Esophagus muscularis mucosa (tissue), 4 donors: ENCODE measurements around the gene CYBA. TPM values are rescaled to one million over a fixed set of nuclear protein-coding genes. Genes with fewer than 3 reads are reported as not detected.
A peak's percentile ranks its signal among the peaks of the same experiment; 100 is the strongest.

Source experiments
- DNase-seq: peaks from one replicate; pipeline ENCODE4 v3.0.0-alpha.2; 2017; ENCODE audit errors: extremely low spot score
- H3K27ac ChIP-seq, 4 donors: fragments of 200-600 bp; sonication (generic); replicated peaks in 1 of 4; 1 replicate in 3 of 4; 2 replicates in 1 of 4; pipeline ENCODE4 v1.5.1; 2016 to 2019; ENCODE audit warnings: mild to moderate bottlenecking in 1 of 4
- H3K27me3 ChIP-seq, 4 donors: fragments of 200-600 bp; sonication (generic); one replicate each; pipeline versions ENCODE4 v1.5.1 to v1.6.0; 2016 to 2019
- H3K36me3 ChIP-seq, 4 donors: fragments of 200-600 bp; sonication (generic); one replicate each; pipeline ENCODE4 v1.5.1; 2016 to 2019
- H3K4me1 ChIP-seq, 4 donors: fragments of 200-600 bp; sonication (generic); one replicate each; pipeline ENCODE4 v1.5.1; 2016 to 2019
- H3K4me3 ChIP-seq, 4 donors: fragments of 200-600 bp; sonication (generic); 1 replicate in 2 of 4; 2 replicates in 2 of 4; pipeline ENCODE4 v1.5.1; 2016 to 2019; ENCODE audit warnings: mild to moderate bottlenecking in 4 of 4, moderate library complexity in 1 of 4
- H3K9me3 ChIP-seq, 4 donors: fragments of 200-600 bp; sonication (generic); 1 replicate in 3 of 4; 2 replicates in 1 of 4; pipeline ENCODE4 v1.5.1; 2016 to 2019
- EP300 ChIP-seq: sonication (generic); formaldehyde crosslinking; IDR thresholded peaks from one replicate; pipeline ENCODE4 v1.6.1; 2017; ENCODE audit warnings: antibody characterized with exemption
- POLR2A ChIP-seq: fragments of 450-650 bp; IDR thresholded peaks from one replicate; pipeline ENCODE4 v1.6.1; 2017; ENCODE audit warnings: antibody characterized with exemption, moderate library complexity, mild to moderate bottlenecking, low read depth
- POLR2AphosphoS5 ChIP-seq, 2 donors: sonication (generic); formaldehyde crosslinking; IDR thresholded peaks; one replicate each; pipeline ENCODE4 v1.6.1; 2017; ENCODE audit warnings: antibody characterized with exemption in 2 of 2
- WGBS: methylation state at CpG from one replicate; pipeline ENCODE4 v1.1.5; 2018; 5-methylcytosine and 5-hydroxymethylcytosine counted together
- intact Hi-C: fragments of 100-400 bp; cut with DNase I; formaldehyde crosslinking; loops from one replicate; pipeline ENCODE4 v1.15.1; 2023
- total RNA-seq, 4 donors: library from RNA; depleted of rRNA; stranded (reverse); fragments of >200 nt; gene quantifications; one replicate each; pipeline versions ENCODE4 v1.1.0 to v1.2.1, GENCODE V29; 2016
- TF ChIP-seq, protein P1 (sequence below), 3 experiments: fragments of 200-600 bp in 2 of 3; fragments of 450-650 bp in 1 of 3; sonication (generic) in 2 of 3; IDR thresholded peaks; one replicate each; pipeline ENCODE4 v1.5.1; 2017 to 2019; ENCODE audit warnings: antibody characterized with exemption in 3 of 3, mild to moderate bottlenecking in 2 of 3, moderate library complexity in 1 of 3

The CYBA gene
- total RNA-seq, 4 donors from 2014 or later = 46.5 to 156 (median 99.2) TPM

DNA sequence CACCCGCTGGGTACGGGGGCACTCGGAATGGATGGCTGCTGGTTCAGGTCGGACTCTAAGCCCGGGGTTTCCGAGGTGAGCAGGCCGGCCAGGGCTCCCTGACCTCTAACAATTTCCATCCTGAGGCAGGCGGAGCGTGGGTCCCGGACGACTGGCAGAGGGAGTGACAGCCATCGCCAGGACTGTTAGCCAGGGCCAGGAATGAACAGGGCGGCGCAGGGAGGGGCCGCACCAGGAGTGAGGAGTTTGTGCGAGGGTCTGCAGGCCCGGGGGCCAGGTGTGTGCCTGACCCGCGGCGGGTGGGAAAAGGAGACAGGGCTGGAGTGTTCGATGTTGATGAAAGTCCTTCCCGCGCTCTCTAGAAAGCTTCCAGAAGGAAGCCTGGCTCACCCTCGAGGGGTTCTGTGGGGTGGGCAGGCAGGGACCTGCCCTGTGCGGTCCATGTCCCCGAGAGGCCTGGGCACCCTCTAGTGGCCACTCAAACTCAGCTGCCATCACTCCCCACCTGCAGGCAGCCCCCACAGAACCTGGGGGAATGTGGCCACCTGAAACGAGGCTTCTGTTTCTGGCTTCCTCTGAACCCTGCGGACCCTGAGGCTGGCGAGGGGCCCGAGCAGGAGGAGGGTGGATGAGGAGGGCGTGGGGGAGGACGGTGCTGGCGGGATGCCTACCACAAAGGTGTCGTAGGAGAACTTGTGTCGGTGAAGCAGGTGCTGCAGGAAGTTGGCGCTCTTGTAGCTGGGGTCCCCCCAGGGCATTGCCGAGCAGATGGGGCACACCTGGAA lies 47.2 kb upstream of the CYBA start:
- H3K4me1 ChIP-seq = peaks cover 22 to 33% (median 32%) of the 10 kb centered on the region in 4 donors
- no peak overlapping the region for H3K4me3 ChIP-seq
- no peaks in the 10 kb centered on the region for H3K9me3 ChIP-seq
- DNase-seq = no peak
- intact Hi-C loops = no loop called here
- H3K36me3 ChIP-seq = peaks cover 19 to 74% (median 60%) of the 10 kb centered on the region in 4 donors
- 86% methylated on average over 37 of the region's 37 CpGs for WGBS
- peaks cover 0 to 4% (median 0%) of the 10 kb centered on the region in 4 donors for H3K27me3 ChIP-seq
- no peak overlapping the region for H3K27ac ChIP-seq
- TF ChIP-seq, protein P1, sequence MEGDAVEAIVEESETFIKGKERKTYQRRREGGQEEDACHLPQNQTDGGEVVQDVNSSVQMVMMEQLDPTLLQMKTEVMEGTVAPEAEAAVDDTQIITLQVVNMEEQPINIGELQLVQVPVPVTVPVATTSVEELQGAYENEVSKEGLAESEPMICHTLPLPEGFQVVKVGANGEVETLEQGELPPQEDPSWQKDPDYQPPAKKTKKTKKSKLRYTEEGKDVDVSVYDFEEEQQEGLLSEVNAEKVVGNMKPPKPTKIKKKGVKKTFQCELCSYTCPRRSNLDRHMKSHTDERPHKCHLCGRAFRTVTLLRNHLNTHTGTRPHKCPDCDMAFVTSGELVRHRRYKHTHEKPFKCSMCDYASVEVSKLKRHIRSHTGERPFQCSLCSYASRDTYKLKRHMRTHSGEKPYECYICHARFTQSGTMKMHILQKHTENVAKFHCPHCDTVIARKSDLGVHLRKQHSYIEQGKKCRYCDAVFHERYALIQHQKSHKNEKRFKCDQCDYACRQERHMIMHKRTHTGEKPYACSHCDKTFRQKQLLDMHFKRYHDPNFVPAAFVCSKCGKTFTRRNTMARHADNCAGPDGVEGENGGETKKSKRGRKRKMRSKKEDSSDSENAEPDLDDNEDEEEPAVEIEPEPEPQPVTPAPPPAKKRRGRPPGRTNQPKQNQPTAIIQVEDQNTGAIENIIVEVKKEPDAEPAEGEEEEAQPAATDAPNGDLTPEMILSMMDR (IDR thresholded peaks at IDR 0.05) = peak in 1 of 3 experiments; percentile 9
- TF ChIP-seq POLR2AphosphoS5 (IDR thresholded peaks at IDR 0.05) (no peak), POLR2A (no peak), EP300 (no peak)

DNA sequence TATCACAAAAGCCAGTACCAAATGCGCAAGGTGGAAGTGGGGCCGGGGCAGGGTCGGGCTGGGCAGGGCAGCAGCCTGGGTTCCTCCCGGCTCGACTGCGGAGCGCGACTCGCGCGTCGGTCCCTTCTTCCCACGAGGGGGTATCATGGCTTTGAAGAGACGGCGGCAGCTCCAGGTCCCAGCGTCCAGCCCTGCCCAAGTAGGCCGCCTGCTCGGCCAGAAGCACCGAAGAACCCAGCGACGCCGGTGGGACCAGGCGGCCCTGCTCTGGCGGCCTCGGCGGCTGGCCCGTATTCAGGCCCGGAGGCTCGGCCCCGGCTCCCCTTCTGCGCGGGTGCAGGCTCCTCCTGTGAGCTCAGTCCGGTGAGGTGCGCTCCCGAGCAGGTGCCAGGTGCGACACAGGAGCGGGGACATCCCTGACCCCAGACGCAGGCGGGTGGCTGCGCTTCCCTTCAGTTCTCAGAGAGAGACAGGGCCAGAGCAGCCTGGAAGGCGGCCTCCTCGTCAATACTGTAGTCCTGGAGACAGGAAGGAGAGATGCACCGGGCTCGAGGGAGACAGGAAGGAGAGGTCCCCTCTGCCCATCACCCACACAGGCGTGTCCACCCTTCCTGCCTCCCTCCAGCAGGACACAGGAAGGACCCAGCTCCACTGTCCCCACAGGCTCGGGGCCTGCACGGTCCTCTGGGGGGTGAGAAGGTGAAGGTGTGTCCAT lies 46.4 kb upstream of the CYBA start:
- 87% methylated on average over 18 of the region's 47 CpGs for WGBS
- TF ChIP-seq POLR2A (no peak), POLR2AphosphoS5 (IDR thresholded peaks at IDR 0.05) (no peak), EP300 (no peak)
- Histone ChIP-seq H3K27me3 (peaks cover 0 to 10% (median 0%) of the 10 kb centered on the region in 4 donors), H3K4me1 (peaks cover 17 to 26% (median 25%) of the 10 kb centered on the region in 4 donors), H3K9me3 (no peaks in the 10 kb centered on the region), H3K36me3 (peaks cover 19 to 67% (median 56%) of the 10 kb centered on the region in 4 donors), H3K27ac (no peak overlapping the region), H3K4me3 (no peak overlapping the region)
- intact Hi-C loops = no loop called here
- no peak for DNase-seq

DNA sequence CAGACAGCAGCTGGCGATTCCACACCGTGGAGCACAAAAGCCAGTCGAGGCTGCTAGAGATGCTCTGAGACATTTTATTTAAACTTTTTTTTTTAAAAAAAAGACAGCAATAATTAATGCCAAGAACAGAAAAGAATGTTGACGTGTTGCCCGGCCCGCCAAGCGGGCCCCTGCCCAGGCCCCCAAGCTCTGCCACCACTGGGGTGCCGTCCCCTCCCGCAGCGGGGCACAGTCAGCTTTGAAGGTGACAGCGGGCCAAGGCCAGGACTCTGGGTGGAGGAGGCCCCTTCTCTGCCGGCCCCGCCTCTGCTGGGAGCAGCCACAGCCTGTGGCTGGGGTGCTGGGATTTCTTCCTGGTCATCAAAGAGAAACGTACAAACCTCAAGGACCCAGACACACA lies 45.6 kb upstream of the CYBA start:
- Histone ChIP-seq H3K27ac (no peak overlapping the region), H3K27me3 (peaks cover 0 to 18% (median 0%) of the 10 kb centered on the region in 4 donors), H3K4me1 (peaks cover 9 to 19% (median 17%) of the 10 kb centered on the region in 4 donors), H3K36me3 (peaks cover 19 to 64% (median 53%) of the 10 kb centered on the region in 4 donors), H3K9me3 (no peaks in the 10 kb centered on the region), H3K4me3 (no peak overlapping the region)
- intact Hi-C loops = no loop called here
- 86% methylated on average over 11 of the region's 14 CpGs for WGBS
- TF ChIP-seq POLR2AphosphoS5 (IDR thresholded peaks at IDR 0.05) = no peak
- no peak for TF ChIP-seq POLR2A
- no peak for TF ChIP-seq EP300
- TF ChIP-seq, protein P1 (IDR thresholded peaks at IDR 0.05) = no peak
- no peak for DNase-seq

DNA sequence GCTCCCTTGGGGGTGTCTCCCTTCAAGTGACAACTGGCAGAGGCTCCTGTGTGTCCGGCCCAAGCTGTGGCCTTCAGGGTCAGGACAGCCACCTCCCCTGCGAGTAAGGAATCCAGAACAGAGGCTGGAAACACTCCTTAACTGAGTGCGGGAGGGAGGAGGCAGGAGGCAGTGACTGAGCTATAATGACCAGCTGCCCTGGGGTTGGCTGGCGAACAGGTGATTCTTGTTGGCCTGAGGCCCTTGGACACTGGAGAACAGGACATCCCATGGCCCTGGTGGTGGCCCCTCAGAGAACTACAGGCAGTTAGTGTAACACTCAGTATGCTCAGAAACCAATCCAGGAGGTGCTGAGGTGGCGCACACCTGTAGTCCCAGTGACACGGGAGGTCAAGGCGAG lies 44.9 kb upstream of the CYBA start:
- Histone ChIP-seq H3K4me1 (peaks cover 5 to 12% (median 10%) of the 10 kb centered on the region in 4 donors), H3K27ac (no peak overlapping the region), H3K27me3 (peaks cover 0 to 25% (median under 1%) of the 10 kb centered on the region in 4 donors), H3K4me3 (no peak overlapping the region), H3K36me3 (peaks cover 19 to 59% (median 50%) of the 10 kb centered on the region in 4 donors), H3K9me3 (no peaks in the 10 kb centered on the region)
- no peak for DNase-seq
- 89% methylated on average over 7 of the region's 7 CpGs for whole genome bisulfite sequencing
- TF ChIP-seq POLR2A (no peak), POLR2AphosphoS5 (IDR thresholded peaks at IDR 0.05) (no peak), EP300 (no peak)
- TF ChIP-seq, protein P1 (IDR thresholded peaks at IDR 0.05) = no peak
- intact Hi-C loops = no loop called here

DNA sequence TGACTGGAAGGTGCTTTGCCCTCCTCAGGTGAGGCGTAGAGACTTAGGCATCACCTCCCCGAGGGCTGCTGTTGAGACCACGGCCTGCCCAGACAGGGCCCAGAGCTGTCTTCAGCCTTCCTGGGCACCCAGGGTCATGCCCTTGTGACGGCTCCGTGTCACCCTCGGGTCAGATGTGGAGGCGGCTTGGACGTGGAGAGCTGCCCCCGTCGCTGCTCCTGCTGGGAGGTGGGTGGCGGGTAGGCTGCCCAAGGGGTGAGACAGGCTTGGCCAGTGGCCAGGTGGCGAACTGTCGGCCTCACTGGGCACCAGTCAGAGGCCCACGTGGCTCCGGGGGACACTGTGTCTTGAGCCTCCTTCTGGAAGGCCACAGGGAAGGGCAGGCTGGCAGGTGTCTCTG lies 44.4 kb upstream of the CYBA start:
- H3K27ac ChIP-seq = no peak overlapping the region
- WGBS = no CpG with 5 or more reads among the region's 15 CpGs
- H3K4me1 ChIP-seq = peaks cover 0 to 7% (median 5%) of the 10 kb centered on the region in 4 donors
- H3K27me3 ChIP-seq = peaks cover 0 to 30% (median 4%) of the 10 kb centered on the region in 4 donors
- intact Hi-C loops = no loop called here
- H3K36me3 ChIP-seq = peaks cover 19 to 53% (median 47%) of the 10 kb centered on the region in 4 donors
- TF ChIP-seq EP300 = no peak
- TF ChIP-seq, protein P1 (IDR thresholded peaks at IDR 0.05) = no peak
- TF ChIP-seq POLR2A = no peak
- TF ChIP-seq POLR2AphosphoS5 (IDR thresholded peaks at IDR 0.05) = no peak
- DNase-seq = no peak
- no peak overlapping the region for H3K4me3 ChIP-seq
- H3K9me3 ChIP-seq = no peaks in the 10 kb centered on the region
